Measurements from ENCODE around the gene INSIG1.

- TF ChIP-seq EP300 (IDR thresholded peaks at IDR 0.05) (no peak), CTCF (IDR thresholded peaks at IDR 0.05) (no peak)
Measured at GRCh38 chr7:155298288-155298833, 683 bp downstream of the INSIG1 start.
